HEK293T (cell line): ENCODE data around the gene PIK3IP1.

ENCODE experiments used
- ARNT ChIP-seq: fragments of 450-650 bp; IDR thresholded peaks from 2 replicates; pipeline ENCODE4 v1.6.1; 2017; ENCODE audit warnings: mild to moderate bottlenecking
- BHLHE40 ChIP-seq: fragments of 450-650 bp; IDR thresholded peaks from 2 replicates; pipeline ENCODE4 v1.6.1; 2016; ENCODE audit warnings: mild to moderate bottlenecking, moderate library complexity, borderline replicate concordance
- CTBP1 ChIP-seq: fragments of 450-650 bp; IDR thresholded peaks from 2 replicates; pipeline ENCODE4 v1.6.1; 2016; ENCODE audit warnings: borderline replicate concordance
- ELF4 ChIP-seq: fragments of 450-650 bp; IDR thresholded peaks from 2 replicates; pipeline ENCODE4 v1.6.1; 2017; ENCODE audit warnings: antibody characterized with exemption
- FOXA1 ChIP-seq: fragments of 450-650 bp; IDR thresholded peaks from 2 replicates; pipeline ENCODE4 v1.6.1; 2016; ENCODE audit warnings: mild to moderate bottlenecking
- FOXK2 ChIP-seq: fragments of 450-650 bp; IDR thresholded peaks from 2 replicates; pipeline ENCODE4 v1.6.1; 2016; ENCODE audit warnings: mild to moderate bottlenecking
- FOXM1 ChIP-seq: fragments of 450-650 bp; IDR thresholded peaks from 2 replicates; pipeline ENCODE4 v1.6.1; 2017; ENCODE audit warnings: mild to moderate bottlenecking, borderline replicate concordance
- HDGF ChIP-seq: fragments of 450-650 bp; IDR thresholded peaks from 2 replicates; pipeline ENCODE4 v1.6.1; 2017; ENCODE audit warnings: antibody characterized with exemption, borderline replicate concordance
- L3MBTL2 ChIP-seq: fragments of 450-650 bp; conservative IDR thresholded peaks from 2 replicates; pipeline ENCODE4 v1.6.1; 2016; ENCODE audit warnings: mild to moderate bottlenecking
- LEF1 ChIP-seq: fragments of 450-650 bp; IDR thresholded peaks from 2 replicates; pipeline ENCODE4 v1.6.1; 2017; ENCODE audit warnings: mild to moderate bottlenecking, borderline replicate concordance
- NFRKB ChIP-seq: fragments of 450-650 bp; IDR thresholded peaks from 2 replicates; pipeline ENCODE4 v1.6.1; 2016; ENCODE audit warnings: mild to moderate bottlenecking, moderate library complexity
- SP1 ChIP-seq: fragments of 450-650 bp; IDR thresholded peaks from 2 replicates; pipeline ENCODE4 v1.6.1; 2017
- SUZ12 ChIP-seq: fragments of 450-650 bp; IDR thresholded peaks from 2 replicates; pipeline ENCODE4 v1.6.1; 2016; ENCODE audit warnings: mild to moderate bottlenecking
- TARDBP ChIP-seq: fragments of 450-650 bp; IDR thresholded peaks from 2 replicates; pipeline ENCODE4 v1.6.1; 2016

DNA sequence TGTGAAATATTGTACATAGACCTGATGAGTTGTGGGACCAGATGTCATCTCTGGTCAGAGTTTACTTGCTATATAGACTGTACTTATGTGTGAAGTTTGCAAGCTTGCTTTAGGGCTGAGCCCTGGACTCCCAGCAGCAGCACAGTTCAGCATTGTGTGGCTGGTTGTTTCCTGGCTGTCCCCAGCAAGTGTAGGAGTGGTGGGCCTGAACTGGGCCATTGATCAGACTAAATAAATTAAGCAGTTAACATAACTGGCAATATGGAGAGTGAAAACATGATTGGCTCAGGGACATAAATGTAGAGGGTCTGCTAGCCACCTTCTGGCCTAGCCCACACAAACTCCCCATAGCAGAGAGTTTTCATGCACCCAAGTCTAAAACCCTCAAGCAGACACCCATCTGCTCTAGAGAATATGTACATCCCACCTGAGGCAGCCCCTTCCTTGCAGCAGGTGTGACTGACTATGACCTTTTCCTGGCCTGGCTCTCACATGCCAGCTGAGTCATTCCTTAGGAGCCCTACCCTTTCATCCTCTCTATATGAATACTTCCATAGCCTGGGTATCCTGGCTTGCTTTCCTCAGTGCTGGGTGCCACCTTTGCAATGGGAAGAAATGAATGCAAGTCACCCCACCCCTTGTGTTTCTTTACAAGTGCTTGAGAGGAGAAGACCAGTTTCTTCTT is 12.3 kb downstream of the PIK3IP1 start:
- TF ChIP-seq ELF4 (no peak), FOXM1 (no peak), L3MBTL2 (no peak), BHLHE40 (no peak), SP1 (no peak), CTBP1 (no peak), FOXA1 (no peak), SUZ12 (no peak), LEF1 (no peak), FOXK2 (no peak), HDGF (no peak), ARNT (no peak), TARDBP (no peak), NFRKB (no peak)
